ENCODE measurements around the gene IGFBP7. TPM values are rescaled to one million over a fixed set of nuclear protein-coding genes. Genes with fewer than 3 reads are reported as not detected.

Gene IGFBP7
- total RNA-seq, 1 donor from 2014 or later = 716 TPM

- H3K27ac ChIP-seq = peak overlapping the region; percentile 83
Observed at GRCh38 chr4:57044996-57045395, 65.2 kb downstream of the IGFBP7 start.

DNA sequence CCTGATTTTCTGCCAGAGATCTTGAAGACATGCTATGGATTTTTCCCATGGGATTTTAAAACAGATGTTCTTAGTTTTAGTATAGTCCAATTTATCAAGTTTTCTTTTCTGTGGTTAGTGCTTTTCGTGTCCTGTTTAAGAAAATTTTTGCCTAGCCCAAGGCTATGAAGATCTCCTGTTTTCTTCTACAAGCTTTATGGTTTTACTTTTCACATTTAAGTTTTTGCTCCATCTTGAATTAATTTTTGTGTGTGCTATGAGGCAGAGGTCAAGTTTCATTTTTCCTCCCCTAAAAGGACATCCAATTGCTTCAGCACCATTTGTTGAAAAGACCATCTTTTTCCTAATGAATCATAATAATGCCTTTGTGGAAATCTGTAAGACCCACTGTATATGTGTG, 65.9 kb downstream of the IGFBP7 start:
- Histone ChIP-seq H3K4me1 (peaks cover 39% of the 10 kb centered on the region), H3K4me3 (no peak overlapping the region), H3K36me3 (no peaks in the 10 kb centered on the region), H3K27me3 (no peaks in the 10 kb centered on the region), H3K9me3 (no peaks in the 10 kb centered on the region), H3K27ac (peak overlapping the region; percentile 83)
- no peak for DNase-seq (ENCODE audit: extremely low spot score in 2 of 2)
- TF ChIP-seq POLR2AphosphoS5 (IDR thresholded peaks at IDR 0.05; ENCODE audit: insufficient read depth in 1 of 2, low read depth in 1 of 2) (no peak), POLR2A (IDR thresholded peaks at IDR 0.05) (no peak), CTCF (IDR thresholded peaks at IDR 0.05) (no peak)
- intact Hi-C loops (cut with DNase I) = loop anchor here (5.0 kb wide), 1 partner anchor 73 kb away; no protein-coding TSS in a partner anchor

More at GRCh38 chr4:57044996-57045395, 65.2 kb downstream of the IGFBP7 start:
- no peak overlapping the region for H3K4me3 ChIP-seq
- peaks cover 39% of the 10 kb centered on the region for H3K4me1 ChIP-seq
- H3K9me3 ChIP-seq = no peaks in the 10 kb centered on the region
- no peaks in the 10 kb centered on the region for H3K36me3 ChIP-seq
- intact Hi-C loops (cut with DNase I) = loop anchor here (5.0 kb wide), 1 partner anchor 72 kb away; no protein-coding TSS in a partner anchor
- no peaks in the 10 kb centered on the region for H3K27me3 ChIP-seq
- DNase-seq (ENCODE audit: extremely low spot score in 2 of 2) = no peak
- TF ChIP-seq POLR2AphosphoS5 (IDR thresholded peaks at IDR 0.05; ENCODE audit: insufficient read depth in 1 of 2, low read depth in 1 of 2) = no peak

- intact Hi-C loops (cut with DNase I) = loop anchor here (5.0 kb wide), 1 partner anchor 74 kb away; no protein-coding TSS in a partner anchor
- H3K9me3 ChIP-seq = no peaks in the 10 kb centered on the region
- H3K27me3 ChIP-seq = no peaks in the 10 kb centered on the region
- H3K27ac ChIP-seq = peak overlapping the region; percentile 83
- H3K4me1 ChIP-seq = peaks cover 35% of the 10 kb centered on the region
- DNase-seq (ENCODE audit: extremely low spot score in 2 of 2) = no peak
- TF ChIP-seq CTCF (IDR thresholded peaks at IDR 0.05) (no peak), POLR2AphosphoS5 (IDR thresholded peaks at IDR 0.05; ENCODE audit: insufficient read depth in 1 of 2, low read depth in 1 of 2) (peak in 1 of 2 donors; percentile 48)
- H3K4me3 ChIP-seq = no peak overlapping the region
- no peaks in the 10 kb centered on the region for H3K36me3 ChIP-seq
Observed at GRCh38 chr4:57043347-57044251, 66.6 kb downstream of the IGFBP7 start.

- intact Hi-C loops (cut with DNase I) = loop anchor here (5.0 kb wide), 1 partner anchor 75 kb away; no protein-coding TSS in a partner anchor
- peaks cover 31% of the 10 kb centered on the region for H3K4me1 ChIP-seq
- H3K27me3 ChIP-seq = no peaks in the 10 kb centered on the region
- no peak overlapping the region for H3K4me3 ChIP-seq
- peak overlapping the region; percentile 83 for H3K27ac ChIP-seq
- H3K9me3 ChIP-seq = no peaks in the 10 kb centered on the region
- H3K36me3 ChIP-seq = no peaks in the 10 kb centered on the region
- TF ChIP-seq CTCF (IDR thresholded peaks at IDR 0.05) = no peak
- no peak for TF ChIP-seq POLR2AphosphoS5 (IDR thresholded peaks at IDR 0.05; ENCODE audit: insufficient read depth in 1 of 2, low read depth in 1 of 2)
- TF ChIP-seq POLR2A (IDR thresholded peaks at IDR 0.05) = no peak
- DNase-seq (ENCODE audit: extremely low spot score in 2 of 2) = no peak
Observed at GRCh38 chr4:57042711-57043169, 67.4 kb downstream of the IGFBP7 start.

GRCh38 chr4:57041020-57041419, 69.2 kb downstream of the IGFBP7 start:
- Histone ChIP-seq H3K27me3 (no peaks in the 10 kb centered on the region), H3K36me3 (no peaks in the 10 kb centered on the region), H3K9me3 (no peaks in the 10 kb centered on the region), H3K27ac (peak overlapping the region; percentile 6), H3K4me3 (no peak overlapping the region), H3K4me1 (peaks cover 31% of the 10 kb centered on the region)
- TF ChIP-seq POLR2AphosphoS5 (IDR thresholded peaks at IDR 0.05; ENCODE audit: insufficient read depth in 1 of 2, low read depth in 1 of 2) = no peak
- TF ChIP-seq CTCF (IDR thresholded peaks at IDR 0.05) = no peak
- TF ChIP-seq POLR2A (IDR thresholded peaks at IDR 0.05) = no peak
- intact Hi-C loops (cut with DNase I) = loop anchor here (5.0 kb wide), 1 partner anchor 76 kb away; no protein-coding TSS in a partner anchor
- DNase-seq (ENCODE audit: extremely low spot score in 2 of 2) = no peak

Data from vagina (tissue), 2 donors.